ENCODE data around the gene URM1. TPM values are rescaled to one million over a fixed set of nuclear protein-coding genes. Genes with fewer than 3 reads are reported as not detected.
"Not testable (repeated sequence)": the region's sequence is repeated elsewhere in the genome, so short reads cannot be mapped to it uniquely, and the experiment has no call there.

The URM1 gene
- polyA plus RNA-seq, 1 donor from 2014 or later, result 80.8 TPM

DNA sequence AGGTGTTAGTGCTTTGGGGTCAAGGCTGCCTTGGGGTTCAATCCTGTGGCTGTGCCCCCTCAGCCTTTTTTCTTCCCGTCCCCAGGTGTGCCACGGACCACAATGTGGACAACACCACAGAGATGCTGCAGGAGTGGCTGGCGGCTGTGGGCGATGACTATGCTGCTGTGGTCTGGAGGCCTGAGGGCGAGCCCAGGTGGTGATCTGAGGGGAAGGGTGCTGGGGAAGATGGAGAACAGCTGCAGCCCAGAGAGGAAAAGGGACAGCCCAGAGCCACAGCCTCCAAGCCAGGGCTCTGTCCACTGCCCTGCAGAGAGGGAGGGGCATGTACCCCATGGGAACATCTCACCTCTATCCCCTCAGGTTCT lies 51.6 kb downstream of the URM1 start:
- TF ChIP-seq POLR2AphosphoS5 (IDR thresholded peaks at IDR 0.05) (no peak), MXI1 (conservative IDR thresholded peaks at IDR 0.05; ENCODE audit: poor library complexity, severe bottlenecking) (no peak), SMC3 (conservative IDR thresholded peaks at IDR 0.05; ENCODE audit: poor library complexity) (no peak), EP300 (conservative IDR thresholded peaks at IDR 0.05; ENCODE audit: poor library complexity, severe bottlenecking) (no peak), CTCF (IDR thresholded peaks at IDR 0.05; ENCODE audit: poor library complexity, severe bottlenecking) (no peak), EZH2 (IDR thresholded peaks at IDR 0.05; ENCODE audit: borderline replicate concordance, insufficient read depth, low read length, poor library complexity, severe bottlenecking) (no peak), REST (IDR thresholded peaks at IDR 0.05; ENCODE audit: borderline replicate concordance) (no peak), RAD21 (conservative IDR thresholded peaks at IDR 0.05) (no peak), TAF1 (IDR thresholded peaks at IDR 0.05; ENCODE audit: low read depth) (no peak)
- H3K4me3 ChIP-seq (ENCODE audit: low read length), result no peak overlapping the region
- peaks cover 34% of the 10 kb centered on the region for H3K27me3 ChIP-seq (ENCODE audit: insufficient read depth, low read depth, low read length)
- H3K9me2 ChIP-seq (ENCODE audit: insufficient read depth, low read length), result no peaks in the 10 kb centered on the region
- no peak overlapping the region for H3K9ac ChIP-seq (ENCODE audit: low read length)
- no peak overlapping the region for H3K4me2 ChIP-seq (ENCODE audit: low read length)
- H3K36me3 ChIP-seq (ENCODE audit: insufficient read depth, low read length), result no peaks in the 10 kb centered on the region
- H4K20me1 ChIP-seq (ENCODE audit: insufficient read depth), result no peaks in the 10 kb centered on the region
- H2AFZ ChIP-seq (ENCODE audit: low read depth, low read length), result no peak overlapping the region
- H3K79me2 ChIP-seq (replicated peaks; ENCODE audit: insufficient read depth, low read length), result no peaks in the 10 kb centered on the region
- no peaks in the 10 kb centered on the region for H3F3A ChIP-seq (ENCODE audit: insufficient read depth, low read length, poor library complexity, severe bottlenecking)
- H3K9me3 ChIP-seq (ENCODE audit: low read length), result no peaks in the 10 kb centered on the region
- H3K27ac ChIP-seq (ENCODE audit: low read length), result no peak overlapping the region

DNA sequence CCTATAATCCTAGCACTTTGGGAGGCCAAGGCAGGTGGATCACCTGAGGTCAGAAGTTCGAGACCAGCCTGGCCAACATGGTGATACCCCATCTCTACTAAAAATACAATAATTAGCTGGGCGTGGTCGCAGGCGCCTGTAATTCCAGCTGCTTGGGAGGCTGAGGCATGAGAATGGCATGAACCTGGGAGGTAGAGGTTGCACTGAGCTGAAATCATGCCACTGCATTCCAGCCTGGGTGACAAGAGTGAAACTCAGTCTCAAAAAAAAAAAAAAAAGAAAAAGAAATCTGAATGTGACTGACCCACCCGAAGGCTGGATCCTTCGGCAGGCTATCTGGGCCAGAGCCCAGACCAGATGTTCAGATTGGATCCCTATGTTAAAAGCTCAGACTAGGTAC lies 52.2 kb downstream of the URM1 start:
- not testable (repeated sequence) for H3F3A ChIP-seq (ENCODE audit: insufficient read depth, low read length, poor library complexity, severe bottlenecking); H3K27ac ChIP-seq (ENCODE audit: low read length); H3K79me2 ChIP-seq (replicated peaks; ENCODE audit: insufficient read depth, low read length); H3K4me3 ChIP-seq (ENCODE audit: low read length); H3K9ac ChIP-seq (ENCODE audit: low read length); H4K20me1 ChIP-seq (ENCODE audit: insufficient read depth); H3K9me3 ChIP-seq (ENCODE audit: low read length); H2AFZ ChIP-seq (ENCODE audit: low read depth, low read length); H3K9me2 ChIP-seq (ENCODE audit: insufficient read depth, low read length); H3K36me3 ChIP-seq (ENCODE audit: insufficient read depth, low read length); H3K4me2 ChIP-seq (ENCODE audit: low read length)
- H3K27me3 ChIP-seq (ENCODE audit: insufficient read depth, low read depth, low read length), result peaks cover 31% of the 10 kb centered on the region

GRCh38 chr9:128424268-128424780 lies 53.1 kb downstream of the URM1 start:
- Histone ChIP-seq H3K79me2 (replicated peaks; ENCODE audit: insufficient read depth, low read length) (no peaks in the 10 kb centered on the region), H3K27ac (ENCODE audit: low read length) (no peak overlapping the region), H3K9me2 (ENCODE audit: insufficient read depth, low read length) (no peaks in the 10 kb centered on the region), H3K4me2 (ENCODE audit: low read length) (no peak overlapping the region), H4K20me1 (ENCODE audit: insufficient read depth) (no peaks in the 10 kb centered on the region), H3K9me3 (ENCODE audit: low read length) (no peaks in the 10 kb centered on the region), H3K36me3 (ENCODE audit: insufficient read depth, low read length) (no peaks in the 10 kb centered on the region), H3K27me3 (ENCODE audit: insufficient read depth, low read depth, low read length) (peaks cover 24% of the 10 kb centered on the region), H3F3A (ENCODE audit: insufficient read depth, low read length, poor library complexity, severe bottlenecking) (no peaks in the 10 kb centered on the region), H3K4me3 (ENCODE audit: low read length) (no peak overlapping the region), H3K9ac (ENCODE audit: low read length) (no peak overlapping the region), H2AFZ (ENCODE audit: low read depth, low read length) (no peak overlapping the region)
- no peak for TF ChIP-seq EZH2 (IDR thresholded peaks at IDR 0.05; ENCODE audit: borderline replicate concordance, insufficient read depth, low read length, poor library complexity, severe bottlenecking)
- no peak for TF ChIP-seq REST (IDR thresholded peaks at IDR 0.05; ENCODE audit: borderline replicate concordance)
- TF ChIP-seq EP300 (conservative IDR thresholded peaks at IDR 0.05; ENCODE audit: poor library complexity, severe bottlenecking), result no peak
